Activated naive CD8-positive, alpha-beta T cell treated with anti-CD3 and anti-CD28 coated beads for 36 hours (primary cell): ENCODE results near the gene AUP1. TPM values are rescaled to one million over a fixed set of nuclear protein-coding genes. Genes with fewer than 3 reads are reported as not detected.

Experiments
- DNase-seq: peaks from one replicate; pipeline ENCODE4 v3.0.0; 2021
- H3K27ac Mint-ChIP-seq: one replicate; pipeline ENCODE4 v1.8.0; 2022; ENCODE audit warnings: mild to moderate bottlenecking, moderate library complexity, mixed read lengths
- H3K27me3 Mint-ChIP-seq: one replicate; pipeline ENCODE4 v1.8.0; 2022; ENCODE audit warnings: mild to moderate bottlenecking, mixed read lengths
- H3K36me3 Mint-ChIP-seq: one replicate; pipeline ENCODE4 v1.8.0; 2021; ENCODE audit warnings: mild to moderate bottlenecking, mixed read lengths
- H3K4me1 Mint-ChIP-seq: one replicate; pipeline ENCODE4 v1.8.0; 2021; ENCODE audit warnings: mixed read lengths
- H3K4me3 Mint-ChIP-seq: one replicate; pipeline ENCODE4 v1.8.0; 2022; ENCODE audit warnings: mild to moderate bottlenecking, moderate library complexity, mixed read lengths
- H3K9me3 Mint-ChIP-seq: one replicate; pipeline ENCODE4 v1.8.0; 2022; ENCODE audit warnings: mixed read lengths
- total RNA-seq, 2 experiments: library from RNA; stranded (reverse); gene quantifications; one replicate each; pipeline ENCODE4 v1.2.3, GENCODE V29; 2021

The AUP1 gene
- total RNA-seq, 2 experiments from 2014 or later = 138 to 140 TPM

DNA sequence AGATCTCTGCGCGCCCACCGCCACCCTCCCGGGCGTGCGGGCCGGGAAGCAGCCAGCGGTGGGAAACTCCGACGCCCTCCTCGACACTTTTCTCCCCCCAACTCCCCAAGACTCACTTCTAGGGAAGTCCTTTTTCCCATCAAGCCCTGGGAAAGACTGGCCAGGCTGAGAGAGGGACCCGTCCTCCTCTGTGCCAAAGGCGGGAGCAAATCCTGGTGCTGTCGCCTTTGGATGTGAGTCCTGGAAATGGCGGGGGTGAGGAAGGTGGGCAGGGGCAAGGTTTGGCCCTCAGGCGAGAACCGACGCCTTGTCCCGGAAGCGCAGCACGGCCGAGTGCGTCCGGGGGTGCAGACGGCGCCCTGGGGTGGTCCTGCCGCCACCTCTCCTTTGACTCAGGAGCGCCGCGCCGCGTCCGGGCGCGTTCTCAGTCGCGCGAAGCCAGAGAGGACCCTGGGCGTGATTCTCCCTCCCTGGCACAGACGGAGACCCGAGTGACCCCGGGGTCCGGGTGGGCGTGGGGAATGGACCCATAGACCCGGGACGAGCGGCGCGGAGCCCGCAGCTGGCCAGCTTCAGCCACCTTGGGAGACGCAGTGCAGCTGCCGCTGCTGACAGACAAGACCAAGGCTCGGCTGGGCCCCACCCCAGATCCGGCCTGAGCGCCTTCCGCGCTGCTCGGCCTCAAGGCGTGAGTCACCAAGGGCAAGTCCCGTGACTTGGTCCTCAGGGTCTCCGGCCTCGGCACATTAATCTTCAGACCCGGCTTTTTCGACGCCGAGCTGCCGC, 26.6 kb downstream of the AUP1 start:
- peak overlapping the region; percentile 66 for H3K4me3 Mint-ChIP-seq
- H3K27me3 Mint-ChIP-seq = peaks cover 81% of the 10 kb centered on the region
- DNase-seq = peak; percentile 65
- peak overlapping the region; percentile 30 for H3K27ac Mint-ChIP-seq
- H3K9me3 Mint-ChIP-seq = no peaks in the 10 kb centered on the region
- peaks cover 41% of the 10 kb centered on the region for H3K4me1 Mint-ChIP-seq
- peaks cover 26% of the 10 kb centered on the region for H3K36me3 Mint-ChIP-seq

DNA sequence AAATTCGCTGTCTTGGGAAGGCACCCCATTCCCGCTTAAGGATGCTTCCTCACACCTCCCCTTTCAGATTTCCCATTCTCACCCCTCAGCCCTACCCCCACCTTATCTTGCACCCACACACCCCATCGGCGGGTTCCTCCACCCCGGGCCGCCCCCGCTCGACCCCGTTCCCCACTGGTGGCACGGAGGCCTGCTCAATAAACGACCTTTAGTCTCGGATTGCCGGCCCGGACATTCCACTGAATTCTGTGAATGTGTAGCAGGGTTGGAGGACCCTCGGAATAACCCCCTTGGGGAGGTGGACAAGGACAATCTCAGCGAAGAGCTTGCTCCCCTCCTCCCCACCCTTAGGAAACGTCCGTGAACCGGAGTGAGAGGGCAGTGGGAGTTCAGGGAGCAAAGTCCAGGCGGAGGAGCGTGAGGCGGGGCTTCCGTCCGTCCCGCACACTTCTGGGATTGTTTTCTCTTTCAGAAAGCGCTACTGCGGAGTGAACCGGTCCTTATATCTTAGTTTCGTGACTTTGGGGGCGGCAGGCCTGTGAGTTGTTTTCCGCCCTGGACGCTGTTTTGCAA, 27.3 kb downstream of the AUP1 start:
- H3K27ac Mint-ChIP-seq = peak overlapping the region; percentile 30

DNA sequence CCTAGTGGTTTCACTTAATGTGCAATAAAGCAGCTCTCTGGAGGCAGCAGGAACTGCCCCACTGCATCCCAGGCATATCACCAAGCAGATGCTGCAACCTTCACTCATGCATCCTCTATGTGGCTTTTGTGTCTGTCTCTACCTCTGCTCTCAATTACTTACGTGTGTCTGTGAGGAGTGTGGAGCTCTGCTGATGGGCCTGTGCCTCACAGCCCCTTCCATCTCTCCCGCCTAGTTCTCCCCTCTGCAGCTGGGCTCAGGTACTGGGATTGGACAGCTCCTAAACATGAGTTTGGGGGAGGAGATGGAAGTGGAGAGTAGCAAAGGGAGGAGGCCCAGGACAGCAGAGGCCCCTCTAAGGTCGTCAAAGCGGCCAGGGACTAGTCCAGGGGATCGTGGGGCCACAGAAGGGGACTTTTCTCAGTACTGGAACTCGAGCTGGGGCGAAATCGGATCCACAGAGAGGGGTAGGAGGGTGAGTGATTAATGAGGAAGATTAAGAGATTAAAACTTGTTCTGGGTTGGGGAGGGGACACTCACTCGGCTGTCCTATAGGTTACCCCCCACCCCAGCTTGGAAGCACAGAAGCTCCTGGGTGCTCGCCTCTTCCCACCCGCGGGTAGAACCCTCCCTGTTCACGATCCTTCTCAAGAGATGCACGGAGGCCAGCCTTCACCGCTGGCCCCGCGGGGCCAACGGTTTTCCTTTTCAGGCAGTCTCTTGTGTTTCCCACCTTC, 28.0 kb downstream of the AUP1 start:
- no peak overlapping the region for H3K27ac Mint-ChIP-seq
- peaks cover 21% of the 10 kb centered on the region for H3K36me3 Mint-ChIP-seq
- no peak for DNase-seq
- H3K9me3 Mint-ChIP-seq = no peaks in the 10 kb centered on the region
- H3K27me3 Mint-ChIP-seq = peaks cover 81% of the 10 kb centered on the region
- peaks cover 37% of the 10 kb centered on the region for H3K4me1 Mint-ChIP-seq
- no peak overlapping the region for H3K4me3 Mint-ChIP-seq

More for the DNA sequence above, 27.3 kb downstream of the AUP1 start:
- DNase-seq = no peak
- Mint-ChIP-seq H3K4me1 (peaks cover 43% of the 10 kb centered on the region), H3K36me3 (peaks cover 26% of the 10 kb centered on the region), H3K27me3 (peaks cover 87% of the 10 kb centered on the region), H3K4me3 (peak overlapping the region; percentile 66), H3K9me3 (no peaks in the 10 kb centered on the region)

- Mint-ChIP-seq H3K4me1 (peaks cover 33% of the 10 kb centered on the region), H3K9me3 (no peaks in the 10 kb centered on the region), H3K36me3 (peaks cover 16% of the 10 kb centered on the region), H3K27ac (no peak overlapping the region), H3K27me3 (peaks cover 80% of the 10 kb centered on the region), H3K4me3 (no peak overlapping the region)
- DNase-seq = no peak
These were observed 28.9 kb downstream of the AUP1 start for GRCh38 chr2:74500578-74500946.

- Mint-ChIP-seq H3K9me3 (no peaks in the 10 kb centered on the region), H3K36me3 (peaks cover 11% of the 10 kb centered on the region), H3K27ac (no peak overlapping the region), H3K4me3 (peak overlapping the region; percentile 25), H3K27me3 (peaks cover 77% of the 10 kb centered on the region), H3K4me1 (peaks cover 32% of the 10 kb centered on the region)
- DNase-seq = no peak
These were observed 29.4 kb downstream of the AUP1 start for GRCh38 chr2:74499940-74500577.

DNA sequence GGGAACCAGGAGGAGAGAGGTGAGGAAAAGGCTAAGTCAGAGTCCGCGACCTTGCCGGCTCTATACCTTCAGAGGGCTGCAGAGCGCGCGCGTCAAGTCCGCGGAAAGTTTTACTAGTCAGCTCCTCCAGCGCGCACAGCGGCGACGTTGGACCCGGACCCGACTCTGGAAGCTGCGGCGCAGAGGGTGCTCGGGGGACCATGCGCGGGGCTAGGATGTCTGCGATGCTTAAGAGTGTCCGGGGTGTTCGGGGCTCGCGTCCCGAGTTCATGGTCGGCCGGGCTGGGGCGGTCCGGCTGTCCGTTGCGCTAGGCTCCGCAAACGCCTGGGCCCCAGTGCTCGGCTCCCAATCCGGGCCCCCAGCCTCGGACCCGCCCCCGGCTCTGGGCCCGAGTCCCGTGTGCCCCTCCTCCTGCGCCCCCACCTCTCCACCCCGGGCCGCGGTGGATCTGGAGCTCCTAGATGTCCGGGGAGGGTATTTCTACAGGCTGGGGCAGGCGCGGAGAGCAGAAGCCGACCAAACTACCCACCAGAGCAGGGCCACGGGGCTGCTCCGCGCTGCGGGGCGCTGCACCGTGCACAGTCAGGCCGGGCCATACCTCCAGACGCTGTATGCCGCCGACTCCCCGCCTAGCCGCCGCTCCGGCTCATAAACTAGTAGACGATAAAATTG, 30.1 kb downstream of the AUP1 start, which contains the start of gene LBX2:
TSS of gene LBX2 (minus strand) at position 337 of the 673 bp plus-strand sequence. CDS start at position 271, 66 bp downstream.
- DNase-seq = peak; percentile 51
- Mint-ChIP-seq H3K36me3 (peaks cover 5% of the 10 kb centered on the region), H3K4me3 (peak within 1 kb of the TSS; percentile 73), H3K4me1 (peaks cover 32% of the 10 kb centered on the region), H3K27ac (peak within 1 kb of the TSS; percentile 65), H3K9me3 (no peaks in the 10 kb centered on the region), H3K27me3 (peaks cover 70% of the 10 kb centered on the region)

- Mint-ChIP-seq H3K36me3 (peaks cover 7% of the 10 kb centered on the region), H3K9me3 (no peaks in the 10 kb centered on the region), H3K27me3 (peaks cover 63% of the 10 kb centered on the region), H3K4me1 (peaks cover 32% of the 10 kb centered on the region), H3K27ac (peak overlapping the region; percentile 65), H3K4me3 (peak overlapping the region; percentile 73)
- no peak for DNase-seq
These were observed 30.8 kb downstream of the AUP1 start for GRCh38 chr2:74498500-74499266.

DNA sequence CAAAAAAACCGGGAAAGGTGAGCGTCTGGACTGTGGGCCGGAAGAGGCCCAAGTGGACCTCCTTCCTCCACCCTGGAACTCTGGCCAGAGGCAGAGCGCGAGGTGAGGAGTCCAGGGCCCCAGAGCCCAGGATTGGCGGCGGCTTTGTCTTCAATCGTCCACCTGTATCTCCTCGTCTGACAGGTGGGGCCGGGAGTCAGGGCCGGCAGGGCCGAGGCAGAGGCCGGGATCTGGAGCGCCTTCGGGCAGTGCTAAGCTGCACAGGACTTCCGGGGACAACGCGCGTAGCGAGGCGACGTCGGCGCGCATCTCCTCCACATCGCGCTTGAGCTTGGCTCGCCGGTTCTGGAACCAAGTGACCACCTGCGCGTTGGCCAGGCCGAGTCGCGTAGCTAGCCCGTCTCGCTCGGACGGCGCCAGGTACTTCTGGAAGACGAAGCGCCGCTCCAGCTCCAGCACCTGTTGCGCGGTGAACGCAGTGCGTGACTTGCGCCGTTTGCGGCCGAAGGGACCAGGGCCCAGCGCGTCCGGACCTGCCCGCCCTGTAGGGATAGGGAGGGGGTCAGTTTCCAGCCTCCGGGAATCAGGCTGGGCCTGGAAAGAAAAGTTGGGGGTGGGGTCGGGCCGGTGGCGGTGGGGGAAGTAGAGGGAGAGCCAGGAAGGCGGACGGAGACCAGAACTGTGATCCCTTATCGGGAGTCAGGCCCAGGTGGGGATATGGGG, 31.6 kb downstream of the AUP1 start:
- Mint-ChIP-seq H3K4me1 (peaks cover 28% of the 10 kb centered on the region), H3K36me3 (peaks cover 10% of the 10 kb centered on the region), H3K9me3 (no peaks in the 10 kb centered on the region), H3K4me3 (peak overlapping the region; percentile 73), H3K27me3 (peaks cover 56% of the 10 kb centered on the region), H3K27ac (no peak overlapping the region)
- no peak for DNase-seq

DNA sequence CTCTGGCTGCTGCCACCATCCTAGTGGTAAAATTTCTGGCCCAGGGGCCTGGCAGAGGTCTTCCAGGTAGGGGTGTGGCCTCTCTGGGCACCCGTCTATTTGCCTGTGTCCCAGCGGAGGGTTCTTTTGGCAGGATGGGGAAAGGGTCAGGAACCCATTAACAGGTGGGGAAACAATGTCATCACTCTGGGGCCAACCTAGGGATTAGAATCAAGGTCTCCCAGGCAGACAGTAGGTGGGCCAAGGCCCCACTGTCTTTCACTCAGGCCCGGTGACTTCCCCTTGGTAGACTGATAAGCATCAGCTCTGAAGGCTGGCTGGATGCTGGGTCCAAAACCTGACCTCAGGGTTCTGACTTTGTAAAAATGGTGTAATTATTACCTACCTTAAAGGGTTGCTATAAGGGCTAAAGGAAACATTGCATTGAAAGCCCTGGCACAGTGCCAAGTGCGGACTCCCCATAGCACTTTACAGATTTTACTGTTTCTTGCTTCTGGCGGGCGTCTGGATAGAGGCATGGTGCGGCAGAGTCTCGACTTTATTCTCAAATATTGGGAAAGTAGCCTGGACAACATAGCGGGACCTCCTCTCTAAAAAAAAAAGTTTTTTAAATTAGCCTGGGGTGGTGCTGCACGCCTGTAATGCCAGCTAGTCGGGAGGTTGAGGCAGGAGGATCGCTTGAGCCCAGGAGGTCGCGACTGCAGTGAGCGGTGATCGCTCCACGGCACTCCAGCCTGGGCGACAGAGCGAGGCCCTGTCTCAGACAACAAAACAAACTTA, 32.3 kb downstream of the AUP1 start:
- H3K9me3 Mint-ChIP-seq = no peaks in the 10 kb centered on the region

GRCh38 chr2:74495440-74495839, 34.1 kb downstream of the AUP1 start:
- Mint-ChIP-seq H3K4me1 (peaks cover 19% of the 10 kb centered on the region), H3K27me3 (peaks cover 31% of the 10 kb centered on the region), H3K27ac (no peak overlapping the region), H3K4me3 (no peak overlapping the region), H3K9me3 (no peaks in the 10 kb centered on the region), H3K36me3 (peaks cover 12% of the 10 kb centered on the region)
- DNase-seq = no peak

More for the DNA sequence above, 32.3 kb downstream of the AUP1 start:
- Mint-ChIP-seq H3K27ac (no peak overlapping the region), H3K4me3 (peak overlapping the region; percentile 73), H3K27me3 (peaks cover 48% of the 10 kb centered on the region), H3K36me3 (peaks cover 11% of the 10 kb centered on the region), H3K4me1 (peaks cover 23% of the 10 kb centered on the region)
- no peak for DNase-seq

DNA sequence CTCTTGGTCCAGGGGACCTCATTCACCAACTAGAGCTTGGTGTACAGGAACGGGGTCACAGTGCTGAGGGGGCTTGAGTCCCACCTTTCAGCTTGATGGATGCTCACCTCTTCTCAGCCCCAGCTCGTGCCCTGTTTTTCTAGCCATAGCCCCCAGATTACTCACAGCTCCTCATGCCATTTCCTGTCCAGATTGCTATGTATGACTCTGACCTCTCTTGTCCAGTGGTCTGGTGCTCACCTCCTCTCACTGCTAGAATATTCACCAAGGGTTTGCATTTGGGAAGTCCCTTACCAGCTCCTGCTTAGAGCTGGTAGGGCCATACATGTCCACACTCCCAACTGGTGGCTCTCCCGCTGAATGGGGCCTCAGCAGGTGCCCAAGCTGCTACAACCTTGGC, 36.0 kb downstream of the AUP1 start:
- H3K27me3 Mint-ChIP-seq = peaks cover 13% of the 10 kb centered on the region
- H3K4me1 Mint-ChIP-seq = peaks cover 10% of the 10 kb centered on the region
- no peak for DNase-seq
- no peak overlapping the region for H3K4me3 Mint-ChIP-seq
- H3K9me3 Mint-ChIP-seq = no peaks in the 10 kb centered on the region
- peak overlapping the region; percentile 4 for H3K27ac Mint-ChIP-seq
- H3K36me3 Mint-ChIP-seq = peaks cover 12% of the 10 kb centered on the region

- Mint-ChIP-seq H3K36me3 (peaks cover 12% of the 10 kb centered on the region), H3K4me3 (no peak overlapping the region), H3K27ac (no peak overlapping the region), H3K9me3 (no peaks in the 10 kb centered on the region), H3K27me3 (no peaks in the 10 kb centered on the region), H3K4me1 (no peaks in the 10 kb centered on the region)
- DNase-seq = no peak
These were observed 37.6 kb downstream of the AUP1 start for GRCh38 chr2:74491648-74492544.
